Measurements from ENCODE around the gene FBXL7. TPM values are rescaled to one million over a fixed set of nuclear protein-coding genes. Genes with fewer than 3 reads are reported as not detected.

FBXL7 gene
- polyA plus RNA-seq, 1 donor from 2014 or later, result 0.24 TPM

DNA sequence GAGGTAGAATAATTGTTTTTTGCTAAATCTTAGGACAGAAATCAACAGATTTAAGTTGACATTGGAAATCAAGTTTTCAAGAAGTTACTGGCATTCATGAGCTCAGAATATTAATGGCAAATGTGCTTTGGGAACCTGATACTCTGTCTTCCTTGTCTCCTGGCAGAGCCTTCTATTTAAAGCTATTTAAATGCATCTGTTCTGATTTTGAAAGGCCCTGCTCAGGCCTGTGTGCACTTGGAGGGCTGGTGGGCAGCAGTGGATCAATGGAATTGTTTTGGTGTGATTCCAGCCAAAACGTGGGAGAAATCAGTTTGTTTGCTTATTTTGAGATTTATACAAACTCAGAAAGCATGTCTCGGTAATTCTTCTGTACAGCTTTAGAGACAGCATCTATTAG, 38.5 kb downstream of the FBXL7 start:
- Histone ChIP-seq H3K9me3 (ENCODE audit: low read length) (no peaks in the 10 kb centered on the region), H3K4me3 (ENCODE audit: low read length) (no peak overlapping the region), H3K79me2 (replicated peaks; ENCODE audit: insufficient read depth, low read length) (peaks cover 11% of the 10 kb centered on the region), H3K9me2 (ENCODE audit: insufficient read depth, low read length) (no peaks in the 10 kb centered on the region), H4K20me1 (ENCODE audit: insufficient read depth) (no peaks in the 10 kb centered on the region), H3K27ac (ENCODE audit: low read length) (no peak overlapping the region), H3K4me2 (ENCODE audit: low read length) (no peak overlapping the region), H3F3A (ENCODE audit: insufficient read depth, low read length, poor library complexity, severe bottlenecking) (no peaks in the 10 kb centered on the region), H3K36me3 (ENCODE audit: insufficient read depth, low read length) (no peaks in the 10 kb centered on the region), H3K9ac (ENCODE audit: low read length) (no peak overlapping the region), H3K27me3 (ENCODE audit: insufficient read depth, low read depth, low read length) (no peaks in the 10 kb centered on the region), H2AFZ (ENCODE audit: low read depth, low read length) (no peak overlapping the region)
- TF ChIP-seq EZH2 (IDR thresholded peaks at IDR 0.05; ENCODE audit: borderline replicate concordance, insufficient read depth, low read length, poor library complexity, severe bottlenecking) (no peak), MXI1 (conservative IDR thresholded peaks at IDR 0.05; ENCODE audit: poor library complexity, severe bottlenecking) (no peak), TAF1 (IDR thresholded peaks at IDR 0.05; ENCODE audit: low read depth) (no peak), EP300 (conservative IDR thresholded peaks at IDR 0.05; ENCODE audit: poor library complexity, severe bottlenecking) (no peak), RAD21 (conservative IDR thresholded peaks at IDR 0.05) (no peak), POLR2AphosphoS5 (IDR thresholded peaks at IDR 0.05) (no peak), SMC3 (conservative IDR thresholded peaks at IDR 0.05; ENCODE audit: poor library complexity) (no peak)
- TF ChIP-seq, protein P1, sequence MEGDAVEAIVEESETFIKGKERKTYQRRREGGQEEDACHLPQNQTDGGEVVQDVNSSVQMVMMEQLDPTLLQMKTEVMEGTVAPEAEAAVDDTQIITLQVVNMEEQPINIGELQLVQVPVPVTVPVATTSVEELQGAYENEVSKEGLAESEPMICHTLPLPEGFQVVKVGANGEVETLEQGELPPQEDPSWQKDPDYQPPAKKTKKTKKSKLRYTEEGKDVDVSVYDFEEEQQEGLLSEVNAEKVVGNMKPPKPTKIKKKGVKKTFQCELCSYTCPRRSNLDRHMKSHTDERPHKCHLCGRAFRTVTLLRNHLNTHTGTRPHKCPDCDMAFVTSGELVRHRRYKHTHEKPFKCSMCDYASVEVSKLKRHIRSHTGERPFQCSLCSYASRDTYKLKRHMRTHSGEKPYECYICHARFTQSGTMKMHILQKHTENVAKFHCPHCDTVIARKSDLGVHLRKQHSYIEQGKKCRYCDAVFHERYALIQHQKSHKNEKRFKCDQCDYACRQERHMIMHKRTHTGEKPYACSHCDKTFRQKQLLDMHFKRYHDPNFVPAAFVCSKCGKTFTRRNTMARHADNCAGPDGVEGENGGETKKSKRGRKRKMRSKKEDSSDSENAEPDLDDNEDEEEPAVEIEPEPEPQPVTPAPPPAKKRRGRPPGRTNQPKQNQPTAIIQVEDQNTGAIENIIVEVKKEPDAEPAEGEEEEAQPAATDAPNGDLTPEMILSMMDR (IDR thresholded peaks at IDR 0.05; ENCODE audit: poor library complexity, severe bottlenecking), result no peak

GRCh38 chr5:15539951-15540350, 40.0 kb downstream of the FBXL7 start:
- H3K9me2 ChIP-seq (ENCODE audit: insufficient read depth, low read length), result no peaks in the 10 kb centered on the region
- H3K27me3 ChIP-seq (ENCODE audit: insufficient read depth, low read depth, low read length), result no peaks in the 10 kb centered on the region
- no peak overlapping the region for H3K9ac ChIP-seq (ENCODE audit: low read length)
- H3K36me3 ChIP-seq (ENCODE audit: insufficient read depth, low read length), result no peaks in the 10 kb centered on the region
- no peak overlapping the region for H3K4me3 ChIP-seq (ENCODE audit: low read length)
- no peaks in the 10 kb centered on the region for H4K20me1 ChIP-seq (ENCODE audit: insufficient read depth)
- peaks cover 11% of the 10 kb centered on the region for H3K79me2 ChIP-seq (replicated peaks; ENCODE audit: insufficient read depth, low read length)
- H3F3A ChIP-seq (ENCODE audit: insufficient read depth, low read length, poor library complexity, severe bottlenecking), result no peaks in the 10 kb centered on the region
- H2AFZ ChIP-seq (ENCODE audit: low read depth, low read length), result no peak overlapping the region
- no peak overlapping the region for H3K4me2 ChIP-seq (ENCODE audit: low read length)
- no peak for TF ChIP-seq POLR2AphosphoS5 (IDR thresholded peaks at IDR 0.05)
- no peak for TF ChIP-seq TAF1 (IDR thresholded peaks at IDR 0.05; ENCODE audit: low read depth)
- no peak for TF ChIP-seq EP300 (conservative IDR thresholded peaks at IDR 0.05; ENCODE audit: poor library complexity, severe bottlenecking)
- TF ChIP-seq MXI1 (conservative IDR thresholded peaks at IDR 0.05; ENCODE audit: poor library complexity, severe bottlenecking), result no peak
- no peak for TF ChIP-seq EZH2 (IDR thresholded peaks at IDR 0.05; ENCODE audit: borderline replicate concordance, insufficient read depth, low read length, poor library complexity, severe bottlenecking)
- TF ChIP-seq, protein P2, sequence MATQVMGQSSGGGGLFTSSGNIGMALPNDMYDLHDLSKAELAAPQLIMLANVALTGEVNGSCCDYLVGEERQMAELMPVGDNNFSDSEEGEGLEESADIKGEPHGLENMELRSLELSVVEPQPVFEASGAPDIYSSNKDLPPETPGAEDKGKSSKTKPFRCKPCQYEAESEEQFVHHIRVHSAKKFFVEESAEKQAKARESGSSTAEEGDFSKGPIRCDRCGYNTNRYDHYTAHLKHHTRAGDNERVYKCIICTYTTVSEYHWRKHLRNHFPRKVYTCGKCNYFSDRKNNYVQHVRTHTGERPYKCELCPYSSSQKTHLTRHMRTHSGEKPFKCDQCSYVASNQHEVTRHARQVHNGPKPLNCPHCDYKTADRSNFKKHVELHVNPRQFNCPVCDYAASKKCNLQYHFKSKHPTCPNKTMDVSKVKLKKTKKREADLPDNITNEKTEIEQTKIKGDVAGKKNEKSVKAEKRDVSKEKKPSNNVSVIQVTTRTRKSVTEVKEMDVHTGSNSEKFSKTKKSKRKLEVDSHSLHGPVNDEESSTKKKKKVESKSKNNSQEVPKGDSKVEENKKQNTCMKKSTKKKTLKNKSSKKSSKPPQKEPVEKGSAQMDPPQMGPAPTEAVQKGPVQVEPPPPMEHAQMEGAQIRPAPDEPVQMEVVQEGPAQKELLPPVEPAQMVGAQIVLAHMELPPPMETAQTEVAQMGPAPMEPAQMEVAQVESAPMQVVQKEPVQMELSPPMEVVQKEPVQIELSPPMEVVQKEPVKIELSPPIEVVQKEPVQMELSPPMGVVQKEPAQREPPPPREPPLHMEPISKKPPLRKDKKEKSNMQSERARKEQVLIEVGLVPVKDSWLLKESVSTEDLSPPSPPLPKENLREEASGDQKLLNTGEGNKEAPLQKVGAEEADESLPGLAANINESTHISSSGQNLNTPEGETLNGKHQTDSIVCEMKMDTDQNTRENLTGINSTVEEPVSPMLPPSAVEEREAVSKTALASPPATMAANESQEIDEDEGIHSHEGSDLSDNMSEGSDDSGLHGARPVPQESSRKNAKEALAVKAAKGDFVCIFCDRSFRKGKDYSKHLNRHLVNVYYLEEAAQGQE (IDR thresholded peaks at IDR 0.05; ENCODE audit: borderline replicate concordance), result no peak
- TF ChIP-seq SMC3 (conservative IDR thresholded peaks at IDR 0.05; ENCODE audit: poor library complexity), result no peak
- TF ChIP-seq, protein P1 (IDR thresholded peaks at IDR 0.05; ENCODE audit: poor library complexity, severe bottlenecking), result no peak
- TF ChIP-seq RAD21 (conservative IDR thresholded peaks at IDR 0.05), result no peak
- H3K9me3 ChIP-seq (ENCODE audit: low read length), result no peaks in the 10 kb centered on the region
- no peak overlapping the region for H3K27ac ChIP-seq (ENCODE audit: low read length)
